Ishikawa (cell line): ENCODE data around the gene CAMK1D.

Experiments used
- NFIC ChIP-seq: IDR thresholded peaks from 2 replicates; pipeline ENCODE4 v1.6.1; 2012
- RAD21 ChIP-seq: IDR thresholded peaks from 2 replicates; pipeline ENCODE4 v1.6.1; 2012; ENCODE audit warnings: low read depth
- TAF1 ChIP-seq: IDR thresholded peaks from 2 replicates; pipeline ENCODE4 v1.6.1; 2012; ENCODE audit warnings: low read depth, mild to moderate bottlenecking
- TCF12 ChIP-seq: IDR thresholded peaks from 2 replicates; pipeline ENCODE4 v1.6.1; 2012; ENCODE audit warnings: low read depth
- TEAD4 ChIP-seq: IDR thresholded peaks from 2 replicates; pipeline ENCODE4 v1.6.1; 2012
- TF ChIP-seq, protein P1 (sequence below): IDR thresholded peaks from 2 replicates; pipeline ENCODE4 v1.6.1; 2012

DNA sequence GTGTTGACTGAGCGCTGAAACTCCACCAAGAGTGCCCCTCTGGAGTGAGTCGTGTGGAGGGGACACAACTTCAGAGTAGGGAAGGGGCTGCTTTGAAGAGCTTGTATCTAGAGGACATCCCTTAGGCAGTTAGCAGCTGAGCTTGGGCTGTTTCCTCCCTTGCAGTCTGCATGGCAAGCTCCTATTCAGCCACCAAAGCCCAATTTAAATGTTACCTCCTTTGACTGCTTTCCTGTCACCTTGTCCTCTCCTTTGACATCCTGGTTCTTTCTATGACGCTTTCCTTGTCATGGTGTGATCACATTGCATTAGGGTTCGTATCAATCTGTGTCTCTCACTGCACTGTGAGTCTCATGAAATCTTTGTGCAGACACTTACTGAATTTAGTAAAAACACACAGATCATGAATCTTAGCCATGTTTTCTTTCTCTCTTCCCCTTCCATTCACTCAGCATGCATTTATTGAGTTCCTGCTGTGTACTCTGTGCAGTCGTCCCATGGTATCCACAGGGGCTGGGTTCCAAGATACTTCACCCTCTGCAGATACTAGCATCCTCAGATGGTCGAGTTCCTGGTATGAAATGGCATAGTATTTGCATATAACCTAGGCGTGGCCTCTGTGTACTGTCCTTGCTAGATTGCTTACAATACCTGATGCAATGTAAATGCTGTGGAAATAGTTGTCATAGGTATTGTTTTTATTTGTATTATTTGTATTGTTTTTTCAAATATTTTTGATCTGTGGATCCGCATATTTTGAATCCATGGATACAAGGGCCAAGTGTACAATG, 423.6 kb downstream of the CAMK1D start:
- TF ChIP-seq NFIC (no peak), TAF1 (no peak), TEAD4 (no peak), RAD21 (no peak), TCF12 (no peak)
- TF ChIP-seq, protein P1, sequence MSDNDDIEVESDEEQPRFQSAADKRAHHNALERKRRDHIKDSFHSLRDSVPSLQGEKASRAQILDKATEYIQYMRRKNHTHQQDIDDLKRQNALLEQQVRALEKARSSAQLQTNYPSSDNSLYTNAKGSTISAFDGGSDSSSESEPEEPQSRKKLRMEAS: no peak
